A673 (cell line): ENCODE results near the gene FBXO41. TPM values are rescaled to one million over a fixed set of nuclear protein-coding genes. Genes with fewer than 3 reads are reported as not detected.

ENCODE experiments used
- BruUV-seq: library from RNA; stranded (reverse); fragments of 400-500 nt; replicated peaks from 2 replicates; lab custom pipeline; 2021; lab: Mats Ljungman, UMichigan
- CTCF ChIA-PET: fragments of 300-600 bp; sonication (Branson Sonifier 250); formaldehyde crosslinking; loops from one replicate; lab custom pipeline; 2022; ENCODE audit warnings: antibody characterized with exemption; lab: Charles Lee
- POLR2A ChIA-PET: fragments of 300-600 bp; sonication (Branson Sonifier 250); formaldehyde crosslinking; loops from one replicate; lab custom pipeline; 2022; ENCODE audit warnings: antibody characterized with exemption; ENCODE audit not compliant: low non-redundant PET; lab: Charles Lee
- DNase-seq: peaks from one replicate; pipeline ENCODE4 v3.0.0-alpha.2; 2015; ENCODE audit warnings: low spot score
- H3K27ac ChIP-seq: fragments of 200-600 bp; sonication (generic); 2 replicates; pipeline ENCODE4 v1.5.1; 2016; ENCODE audit warnings: mixed run types, low read depth, mild to moderate bottlenecking, mixed read lengths, antibody characterized with exemption, low read length; ENCODE audit not compliant: poor library complexity, severe bottlenecking
- H3K27me3 ChIP-seq: fragments of 200-600 bp; sonication (generic); replicated peaks from 2 replicates; pipeline ENCODE4 v1.6.1; 2017; ENCODE audit warnings: mixed run types, low read depth, mild to moderate bottlenecking, mixed read lengths, antibody characterized with exemption, low read length; ENCODE audit not compliant: insufficient read depth, poor library complexity
- H3K36me3 ChIP-seq: fragments of 200-600 bp; sonication (generic); 2 replicates; pipeline ENCODE4 v1.6.1; 2016; ENCODE audit warnings: mixed run types, mild to moderate bottlenecking, mixed read lengths, antibody characterized with exemption, low read length; ENCODE audit not compliant: insufficient read depth, poor library complexity, severe bottlenecking
- H3K4me1 ChIP-seq: fragments of 200-600 bp; sonication (generic); 2 replicates; pipeline ENCODE4 v1.6.1; 2017; ENCODE audit warnings: mixed run types, mild to moderate bottlenecking, mixed read lengths, antibody characterized with exemption, low read length; ENCODE audit not compliant: insufficient read depth, poor library complexity, severe bottlenecking
- H3K4me3 ChIP-seq: fragments of 200-600 bp; sonication (generic); 2 replicates; pipeline ENCODE4 v1.5.1; 2016; ENCODE audit warnings: low read depth, mixed run types, mild to moderate bottlenecking, mixed read lengths, low read length; ENCODE audit not compliant: poor library complexity, severe bottlenecking
- H3K9me3 ChIP-seq: fragments of 200-600 bp; sonication (generic); 2 replicates; pipeline ENCODE4 v1.6.1; 2016; ENCODE audit warnings: mixed run types, low read depth, mild to moderate bottlenecking, mixed read lengths, antibody characterized with exemption, low read length; ENCODE audit not compliant: poor library complexity, severe bottlenecking
- EZH2 ChIP-seq: fragments of 200-600 bp; sonication (generic); IDR thresholded peaks from 2 replicates; pipeline ENCODE4 v1.6.1; 2017; ENCODE audit warnings: borderline replicate concordance, low read depth, mild to moderate bottlenecking, mixed read lengths, antibody characterized with exemption, low read length; ENCODE audit not compliant: poor library complexity, severe bottlenecking
- intact Hi-C: fragments of 100-400 bp; cut with micrococcal nuclease; formaldehyde crosslinking; loops from one replicate; pipeline ENCODE4 v1.10.0; 2022; ENCODE audit not compliant: unreplicated experiment
- total RNA-seq: library from RNA; stranded (reverse); gene quantifications from 2 replicates; pipeline ENCODE4 v1.2.3, GENCODE V29; 2021
- TF ChIP-seq, protein P1 (sequence below): fragments of 300-800, 200-600 bp; sonication (generic); conservative IDR thresholded peaks from 2 replicates; pipeline ENCODE4 v1.5.1; 2017; ENCODE audit warnings: low read depth, mild to moderate bottlenecking, antibody characterized with exemption, low read length, moderate library complexity, mixed read lengths

FBXO41 gene
- total RNA-seq, 1 experiment from 2014 or later, result 8.6 TPM

DNA sequence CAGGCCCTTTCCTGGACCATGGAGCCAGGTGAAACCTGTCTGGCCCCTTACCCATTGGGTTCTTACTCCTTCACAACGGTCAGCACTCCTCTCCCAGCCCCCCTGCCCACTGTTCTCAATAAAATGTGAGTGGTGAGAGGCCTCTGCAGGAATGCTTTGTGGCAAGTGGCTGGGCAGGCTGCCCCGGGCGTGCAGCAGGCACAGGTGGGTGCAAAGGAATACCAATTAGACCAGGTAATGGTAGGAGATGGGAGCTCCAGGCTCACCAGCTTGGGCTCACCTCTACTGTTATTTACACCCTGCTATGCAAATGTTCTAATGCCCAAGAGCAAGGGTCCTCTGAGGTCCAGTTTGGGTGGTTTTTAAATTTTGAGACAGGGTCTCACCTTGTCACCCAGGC lies 57.2 kb downstream of the FBXO41 start:
- POLR2A ChIA-PET, result no interaction called here
- Histone ChIP-seq H3K27ac (no peak overlapping the region), H3K4me1 (no peaks in the 10 kb centered on the region), H3K4me3 (no peak overlapping the region), H3K36me3 (peaks cover 12% of the 10 kb centered on the region), H3K27me3 (no peaks in the 10 kb centered on the region), H3K9me3 (no peaks in the 10 kb centered on the region)
- no peak for TF ChIP-seq EZH2
- TF ChIP-seq, protein P1, sequence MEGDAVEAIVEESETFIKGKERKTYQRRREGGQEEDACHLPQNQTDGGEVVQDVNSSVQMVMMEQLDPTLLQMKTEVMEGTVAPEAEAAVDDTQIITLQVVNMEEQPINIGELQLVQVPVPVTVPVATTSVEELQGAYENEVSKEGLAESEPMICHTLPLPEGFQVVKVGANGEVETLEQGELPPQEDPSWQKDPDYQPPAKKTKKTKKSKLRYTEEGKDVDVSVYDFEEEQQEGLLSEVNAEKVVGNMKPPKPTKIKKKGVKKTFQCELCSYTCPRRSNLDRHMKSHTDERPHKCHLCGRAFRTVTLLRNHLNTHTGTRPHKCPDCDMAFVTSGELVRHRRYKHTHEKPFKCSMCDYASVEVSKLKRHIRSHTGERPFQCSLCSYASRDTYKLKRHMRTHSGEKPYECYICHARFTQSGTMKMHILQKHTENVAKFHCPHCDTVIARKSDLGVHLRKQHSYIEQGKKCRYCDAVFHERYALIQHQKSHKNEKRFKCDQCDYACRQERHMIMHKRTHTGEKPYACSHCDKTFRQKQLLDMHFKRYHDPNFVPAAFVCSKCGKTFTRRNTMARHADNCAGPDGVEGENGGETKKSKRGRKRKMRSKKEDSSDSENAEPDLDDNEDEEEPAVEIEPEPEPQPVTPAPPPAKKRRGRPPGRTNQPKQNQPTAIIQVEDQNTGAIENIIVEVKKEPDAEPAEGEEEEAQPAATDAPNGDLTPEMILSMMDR, result no peak
- CTCF ChIA-PET, result no interaction called here
- intact Hi-C loops, result no loop called here
- BruUV-seq, result no TSS peak
- no peak for DNase-seq

DNA sequence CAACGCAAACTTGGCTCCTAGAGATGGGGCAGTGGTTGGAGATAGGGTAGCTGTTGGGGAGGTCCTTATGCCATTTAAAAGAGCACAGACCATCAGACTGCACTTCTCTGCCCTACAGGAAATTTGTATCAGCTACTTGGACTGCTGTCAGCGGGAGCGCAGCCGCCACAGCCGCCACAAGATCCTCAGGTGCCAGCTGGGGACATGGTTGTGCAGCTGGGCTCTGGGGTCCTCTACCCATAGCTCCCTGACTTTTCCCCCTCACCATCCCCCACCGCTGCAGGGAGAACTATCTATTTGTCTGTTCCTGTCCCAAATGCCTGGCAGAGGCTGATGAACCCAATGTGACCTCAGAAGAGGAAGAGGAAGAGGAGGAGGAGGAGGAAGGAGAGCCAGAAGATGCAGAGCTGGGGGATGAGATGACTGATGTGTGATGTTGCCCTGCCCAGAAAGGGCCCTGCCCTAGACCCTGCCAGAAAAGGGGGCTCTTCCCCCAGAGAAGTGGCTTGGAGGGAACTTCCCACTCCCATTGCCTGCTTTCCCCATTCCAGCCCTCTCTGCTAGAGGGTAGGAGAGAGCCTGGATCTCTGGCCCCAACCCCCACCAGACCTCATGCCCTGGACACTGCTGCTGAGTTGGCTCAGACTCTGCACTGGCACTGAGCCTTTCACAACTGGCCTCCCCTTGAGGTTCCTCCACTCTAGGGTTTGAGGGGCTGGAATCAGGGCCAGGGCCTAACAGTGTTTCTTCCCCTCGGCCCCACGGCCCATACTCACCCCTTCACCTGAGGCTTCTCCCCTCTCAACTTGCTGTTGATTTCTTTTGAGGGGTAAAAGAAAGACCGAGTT lies 58.5 kb downstream of the FBXO41 start:
- Histone ChIP-seq H3K27ac (no peak overlapping the region), H3K4me1 (no peaks in the 10 kb centered on the region), H3K9me3 (no peaks in the 10 kb centered on the region), H3K36me3 (peaks cover 26% of the 10 kb centered on the region), H3K4me3 (no peak overlapping the region), H3K27me3 (no peaks in the 10 kb centered on the region)
- TSS peak; percentile 13 for BruUV-seq
- TF ChIP-seq EZH2, result no peak
- TF ChIP-seq, protein P1, result no peak
- intact Hi-C loops, result no loop called here
- DNase-seq, result no peak
- ChIA-PET CTCF (no interaction called here), POLR2A (no interaction called here)

DNA sequence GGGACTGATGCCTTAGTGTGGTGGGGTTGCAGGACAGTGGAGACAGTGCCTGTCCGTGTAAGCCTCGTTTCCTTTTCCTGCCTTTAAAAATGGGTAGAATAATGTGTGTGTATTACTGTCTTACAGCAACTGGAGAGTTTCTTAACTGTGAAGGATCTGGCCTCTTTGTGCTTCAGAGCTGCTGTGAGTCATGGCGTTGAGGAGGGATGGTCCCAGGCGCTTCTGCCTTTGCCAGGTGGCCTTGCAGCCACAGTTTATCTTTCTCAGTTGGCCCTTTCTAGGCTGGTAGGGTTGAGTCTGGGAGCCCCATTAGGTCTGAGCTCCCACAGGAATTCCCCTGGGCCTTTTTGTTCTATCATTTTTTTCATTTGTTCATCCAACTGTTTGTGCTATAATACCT lies 60.5 kb downstream of the FBXO41 start:
- no peak for DNase-seq
- TF ChIP-seq EZH2, result no peak
- no peaks in the 10 kb centered on the region for H3K27me3 ChIP-seq
- no TSS peak for BruUV-seq
- CTCF ChIA-PET, result interaction anchor here (1.5 kb wide), 1 partner anchor 11 kb away, joined by 5 read pairs; no protein-coding TSS in a partner anchor
- no peaks in the 10 kb centered on the region for H3K4me1 ChIP-seq
- H3K36me3 ChIP-seq, result peaks cover 26% of the 10 kb centered on the region
- H3K4me3 ChIP-seq, result no peak overlapping the region
- intact Hi-C loops, result no loop called here
- no peak overlapping the region for H3K27ac ChIP-seq
- H3K9me3 ChIP-seq, result no peaks in the 10 kb centered on the region
- POLR2A ChIA-PET, result no interaction called here

DNA sequence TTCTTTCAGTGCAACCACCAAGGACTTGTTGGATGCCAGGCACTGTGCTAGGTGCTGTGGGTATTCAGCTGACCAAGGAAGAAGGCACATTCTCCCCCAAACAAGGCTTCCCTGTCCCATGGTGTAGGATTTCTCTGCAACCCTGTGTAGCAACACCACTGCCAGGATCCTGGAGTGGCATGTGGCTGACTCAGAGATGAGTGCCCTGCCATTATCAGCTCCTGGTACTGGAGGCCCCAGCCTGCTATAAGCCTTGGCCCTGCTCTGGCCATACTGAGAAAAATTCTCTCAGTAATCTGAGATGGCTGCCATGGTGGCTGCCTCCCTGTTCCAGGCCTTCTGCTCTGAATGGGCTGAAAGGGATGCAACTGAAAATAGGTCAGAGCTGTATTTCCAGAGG lies 66.0 kb downstream of the FBXO41 start:
- BruUV-seq, result no TSS peak
- Histone ChIP-seq H3K4me3 (no peak overlapping the region), H3K27me3 (no peaks in the 10 kb centered on the region), H3K36me3 (peaks cover 15% of the 10 kb centered on the region), H3K4me1 (peaks cover 6% of the 10 kb centered on the region), H3K27ac (no peak overlapping the region), H3K9me3 (no peaks in the 10 kb centered on the region)
- no peak for TF ChIP-seq EZH2
- TF ChIP-seq, protein P1, result no peak
- ChIA-PET CTCF (no interaction called here), POLR2A (no interaction called here)
- no peak for DNase-seq
- intact Hi-C loops, result no loop called here
